GM21423 (cell line): ENCODE results near the gene NMT1.
"Not testable (repeated sequence)": the region's sequence is repeated elsewhere in the genome, so short reads cannot be mapped to it uniquely, and the experiment has no call there.

ENCODE experiments used
- ATAC-seq: cut with Tn5 transposase; IDR thresholded peaks from one replicate; pipeline ENCODE4 v1.9.1; 2021; ENCODE audit warnings: mild to moderate bottlenecking, moderate library complexity; ENCODE audit not compliant: unreplicated experiment

Gene NMT1

DNA sequence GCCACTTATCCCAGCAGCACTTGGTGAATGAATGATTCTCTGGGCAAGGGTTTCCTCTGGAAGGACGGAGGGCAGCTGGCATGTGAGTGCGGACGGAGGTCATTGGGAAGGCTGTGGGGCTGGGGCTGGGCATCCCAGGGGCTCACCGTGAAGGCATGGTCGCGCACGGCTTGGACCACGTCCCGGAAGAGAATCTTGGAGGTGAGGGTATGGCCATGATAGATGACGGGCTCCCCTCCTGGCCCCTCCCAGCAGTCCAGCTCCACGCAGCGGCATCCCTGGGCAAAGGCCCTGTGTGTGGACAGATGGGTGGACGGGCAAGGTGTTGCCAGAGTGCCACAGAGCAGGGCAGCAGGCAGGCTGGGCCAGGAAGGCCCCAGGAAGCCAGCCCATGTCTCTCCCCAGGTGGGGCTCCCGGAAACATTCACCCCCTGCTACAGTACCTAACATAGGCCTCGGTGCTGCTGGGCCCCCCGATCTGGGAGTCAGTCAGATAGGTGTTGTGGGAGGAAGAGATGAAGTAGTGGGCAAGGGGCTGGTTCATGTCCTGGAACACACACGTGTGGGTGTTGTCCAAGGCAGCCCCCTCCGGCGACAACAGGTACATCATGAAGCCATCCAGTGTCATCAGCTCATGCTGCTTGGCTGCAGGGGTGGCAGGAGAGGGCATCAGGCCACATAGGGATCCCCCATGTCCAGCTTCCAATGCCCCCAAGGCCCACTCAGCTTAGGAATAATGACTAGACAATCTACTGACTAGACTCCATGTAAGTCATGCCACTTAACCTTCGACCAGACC lies 56.9 kb downstream of the NMT1 start:
- ATAC-seq: no peak

DNA sequence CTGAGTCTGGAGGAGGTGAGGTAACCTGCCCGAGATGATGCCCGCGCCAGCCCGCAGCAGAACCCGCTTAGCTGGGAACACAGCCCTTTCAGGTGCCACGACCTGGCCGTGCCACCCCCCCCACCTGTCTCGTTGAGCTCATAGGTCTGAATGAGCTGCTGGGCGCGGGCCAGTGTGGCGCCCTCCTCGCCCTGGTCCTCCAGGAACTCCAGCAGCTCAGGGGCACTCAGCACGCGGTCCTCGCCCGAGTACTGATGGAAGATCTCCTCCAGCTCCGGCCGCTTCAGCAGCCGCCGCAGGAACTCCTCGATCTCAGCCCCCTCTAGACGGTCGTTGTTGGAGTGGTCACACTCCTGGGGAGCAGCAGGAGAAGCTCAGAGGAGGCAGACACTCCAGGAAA lies 57.6 kb downstream of the NMT1 start:
- ATAC-seq: no peak

DNA sequence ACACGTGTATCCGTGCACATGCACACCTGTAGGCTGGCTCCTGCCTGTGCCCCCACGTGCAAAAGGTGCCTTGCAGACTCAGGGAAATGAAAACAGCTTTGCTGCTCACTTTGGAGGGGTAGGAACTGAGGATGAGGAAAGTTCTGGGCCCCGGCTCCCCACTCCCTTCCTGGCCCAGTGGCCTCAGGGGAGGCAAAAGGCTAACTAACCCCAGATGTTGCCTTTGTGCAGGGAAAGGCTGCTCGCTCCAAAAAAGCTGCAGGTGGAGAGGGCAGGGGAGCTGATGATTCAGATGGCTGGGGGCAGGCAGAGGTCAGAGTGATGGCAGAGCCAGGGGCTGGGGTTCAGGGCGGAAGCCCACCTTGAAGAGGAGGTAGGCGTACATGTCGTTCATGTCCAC lies 58.8 kb downstream of the NMT1 start:
- ATAC-seq: no peak

DNA sequence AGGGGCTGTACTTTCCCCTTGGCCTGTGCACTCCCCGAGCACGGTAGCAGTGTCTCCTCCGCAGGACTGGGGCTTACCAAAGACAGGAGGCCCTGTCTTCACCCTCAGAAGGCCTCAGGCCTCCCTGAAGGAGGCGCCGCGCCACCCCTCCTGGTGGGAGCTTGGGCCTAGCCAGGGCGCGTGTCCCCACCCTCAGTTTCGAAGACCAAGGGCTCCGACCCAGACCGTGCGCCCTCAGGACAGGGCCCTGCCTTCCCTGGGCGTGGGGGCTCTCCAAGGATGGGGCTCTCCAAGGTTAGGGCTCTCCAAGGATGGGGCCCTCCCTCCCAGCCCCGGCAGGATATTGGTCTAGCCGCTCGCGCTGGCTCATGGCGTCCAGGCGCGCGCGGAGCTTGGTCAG lies 59.4 kb downstream of the NMT1 start:
- ATAC-seq: no peak

DNA sequence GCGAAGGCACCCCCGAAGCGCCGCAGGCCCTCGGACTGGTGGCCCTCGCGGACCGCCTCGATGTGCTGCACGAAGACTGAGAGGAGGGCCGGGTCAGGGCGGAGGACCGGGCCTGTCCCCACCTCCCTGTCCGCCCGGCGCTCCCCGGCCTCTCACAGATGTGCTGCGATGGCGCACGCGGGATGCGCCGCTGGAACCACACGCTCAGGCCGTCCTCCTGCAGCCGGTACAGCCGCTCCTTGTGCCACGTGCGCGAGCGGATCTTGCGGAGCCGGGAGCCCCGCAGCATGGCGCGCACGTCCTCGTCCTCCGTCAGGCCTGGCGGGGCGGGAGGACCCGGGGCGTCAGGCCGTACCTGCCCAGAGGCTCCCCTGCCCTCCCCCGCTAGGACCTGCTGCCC lies 59.9 kb downstream of the NMT1 start:
- ATAC-seq: no peak

DNA sequence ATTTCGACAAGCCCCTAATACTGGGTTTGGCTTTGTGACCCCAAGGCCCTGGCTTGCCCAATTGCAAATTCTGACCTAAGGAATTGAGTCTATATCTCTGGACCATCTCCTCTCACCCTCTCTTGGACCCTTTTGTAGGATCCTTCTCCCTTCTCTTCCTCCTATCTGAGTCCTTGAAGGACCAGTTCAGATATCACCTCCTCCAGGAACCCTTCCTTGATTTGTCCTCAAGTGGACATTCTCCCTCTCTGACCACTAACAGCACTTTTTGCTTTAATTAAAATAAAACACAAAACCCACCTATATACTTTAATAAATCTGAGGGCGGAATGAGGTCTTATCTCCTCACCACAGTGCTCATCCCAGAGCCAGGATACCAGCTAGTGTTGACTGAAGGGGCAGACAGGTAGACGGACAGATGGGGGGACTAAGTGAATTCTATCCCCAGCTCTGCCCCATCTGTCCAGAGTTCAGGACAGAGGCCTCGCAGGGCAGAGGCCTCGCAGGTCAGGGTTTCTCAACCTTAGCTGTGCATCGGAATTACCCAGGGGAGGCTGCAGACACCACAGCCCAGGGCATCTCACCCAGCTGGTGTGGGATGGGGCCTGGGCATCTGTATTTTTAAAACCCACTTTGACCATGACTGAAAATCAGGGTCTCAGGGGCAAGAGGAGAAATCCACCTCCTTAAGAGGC lies 62.1 kb downstream of the NMT1 start:
- ATAC-seq: no peak

DNA sequence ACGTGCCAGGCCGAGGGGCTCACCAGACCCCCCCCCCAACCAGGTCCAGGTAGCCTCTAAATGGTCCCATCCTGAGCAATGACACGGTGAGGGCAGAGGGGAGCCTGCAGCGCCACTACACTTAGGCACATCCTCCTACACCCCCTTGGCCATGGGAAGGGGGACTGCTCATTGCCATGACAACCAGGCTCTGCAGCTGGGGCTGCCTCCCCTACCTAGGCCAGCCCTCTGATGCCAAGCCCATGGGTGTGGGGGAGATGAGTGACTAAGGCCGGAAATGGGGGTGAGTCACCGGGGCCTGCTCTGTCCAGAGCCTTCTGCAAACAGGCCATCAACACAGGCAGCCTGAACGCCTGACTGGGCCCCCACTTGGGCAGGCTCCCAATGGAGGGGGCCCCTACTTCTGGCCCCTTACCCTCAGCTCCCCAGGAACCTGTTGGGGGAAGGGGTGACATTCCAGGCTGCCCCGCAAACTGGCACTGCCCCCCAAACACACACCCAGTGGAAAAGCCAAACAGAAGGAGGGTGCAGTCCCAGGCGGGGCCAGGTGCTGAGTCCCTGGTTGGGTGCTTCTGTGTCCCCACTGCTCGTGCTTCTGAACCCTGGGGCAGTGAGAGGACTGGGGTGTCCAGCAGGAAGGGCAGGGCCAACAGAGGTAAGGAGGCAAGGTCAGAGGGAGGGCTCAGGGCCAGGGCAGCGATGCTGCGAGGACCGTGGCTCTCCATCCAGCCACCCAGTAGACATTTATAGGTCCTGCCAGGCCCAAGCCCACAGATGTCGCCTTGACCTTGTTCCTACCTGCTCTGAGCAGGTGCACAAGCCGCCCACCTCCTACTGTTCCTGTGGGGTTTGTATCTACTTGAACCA lies 63.0 kb downstream of the NMT1 start:
- no peak for ATAC-seq

DNA sequence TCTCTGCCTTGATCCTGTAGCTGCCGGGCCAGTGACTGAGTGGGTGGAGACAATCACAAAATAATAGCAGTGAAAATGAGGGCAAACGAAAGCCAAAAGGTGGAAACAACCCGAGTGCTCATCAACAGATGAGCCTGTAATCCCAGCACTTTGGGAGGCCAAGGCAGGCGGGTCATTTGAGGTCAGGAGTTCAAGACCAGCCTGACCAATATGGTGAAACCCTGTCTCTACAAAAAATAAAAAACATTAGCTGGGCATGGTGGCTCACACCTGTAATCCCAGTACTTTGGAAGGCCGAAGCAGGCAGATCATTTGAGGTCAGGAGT lies 63.6 kb downstream of the NMT1 start:
- ATAC-seq: not testable (repeated sequence)

DNA sequence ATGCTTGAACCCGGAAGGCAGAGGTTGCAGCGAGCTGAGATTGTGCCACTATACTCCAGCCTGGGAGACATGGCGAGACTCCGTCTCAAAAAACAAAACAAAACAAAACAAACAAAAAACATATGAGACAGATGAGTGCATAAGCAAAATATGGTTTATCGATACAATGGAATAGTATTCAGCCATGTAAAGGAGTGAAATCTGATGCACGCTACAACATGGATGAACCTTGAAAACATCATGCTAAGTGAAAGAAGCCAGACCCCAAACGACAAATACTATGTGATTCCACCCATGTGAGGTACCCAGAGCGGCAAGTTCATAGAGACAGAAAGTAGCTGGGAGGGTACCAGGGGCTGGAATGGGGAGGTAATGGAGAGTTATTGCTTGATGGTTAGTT lies 64.4 kb downstream of the NMT1 start:
- ATAC-seq: no peak

DNA sequence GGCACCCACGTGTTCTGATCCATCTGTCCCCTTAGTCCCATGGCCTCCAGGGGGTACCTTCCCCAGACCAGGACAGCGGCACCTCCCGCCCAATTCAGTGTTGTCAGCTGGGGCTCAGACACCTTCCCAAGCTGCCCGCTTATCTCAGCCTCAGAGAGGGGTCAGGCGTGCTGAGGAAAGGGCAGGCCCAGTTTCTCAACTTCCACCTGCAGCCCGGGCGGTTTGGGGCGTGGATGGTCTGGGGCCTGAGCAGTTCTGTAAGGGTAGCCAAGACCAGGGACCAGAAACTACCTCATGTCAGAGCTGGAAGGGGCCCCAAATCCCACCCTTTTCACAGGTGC lies 66.1 kb downstream of the NMT1 start:
- ATAC-seq: no peak

DNA sequence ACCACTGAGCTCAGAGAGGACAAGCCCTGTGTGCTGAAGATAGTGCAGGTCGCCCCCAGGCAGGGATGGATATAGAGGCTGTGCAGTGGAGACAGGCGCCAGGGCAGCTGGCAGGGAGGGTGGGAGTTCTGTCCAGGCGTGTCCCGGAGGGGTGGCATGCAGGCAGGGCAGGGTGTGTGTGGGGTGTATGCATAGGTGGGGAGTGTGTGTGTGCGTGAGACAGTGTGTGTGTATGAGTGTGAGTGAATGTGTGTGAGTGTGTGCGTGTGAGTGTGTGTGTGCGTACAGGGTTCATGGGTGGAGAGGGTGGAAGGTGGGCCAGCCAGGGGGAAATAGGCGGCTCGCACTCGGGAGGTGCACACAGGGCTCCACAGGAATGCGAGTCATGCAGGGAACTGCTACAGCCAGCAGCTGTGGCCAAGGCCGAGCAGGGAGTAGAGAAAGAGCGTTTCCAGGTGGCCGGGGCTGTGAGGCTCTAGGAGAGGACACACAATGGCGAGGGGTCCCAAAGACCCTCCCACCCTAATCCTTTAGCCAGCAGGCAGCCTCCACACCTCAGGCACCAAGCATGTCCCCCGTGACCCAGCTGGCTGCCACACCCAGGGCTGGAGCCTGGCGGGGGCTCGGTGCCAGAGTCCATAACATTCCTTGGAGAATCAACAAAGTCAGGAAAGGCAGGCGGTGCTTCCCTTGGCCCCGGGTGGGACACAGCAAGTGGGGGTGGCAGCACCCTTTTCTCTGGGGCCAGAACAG lies 66.6 kb downstream of the NMT1 start:
- no peak for ATAC-seq

DNA sequence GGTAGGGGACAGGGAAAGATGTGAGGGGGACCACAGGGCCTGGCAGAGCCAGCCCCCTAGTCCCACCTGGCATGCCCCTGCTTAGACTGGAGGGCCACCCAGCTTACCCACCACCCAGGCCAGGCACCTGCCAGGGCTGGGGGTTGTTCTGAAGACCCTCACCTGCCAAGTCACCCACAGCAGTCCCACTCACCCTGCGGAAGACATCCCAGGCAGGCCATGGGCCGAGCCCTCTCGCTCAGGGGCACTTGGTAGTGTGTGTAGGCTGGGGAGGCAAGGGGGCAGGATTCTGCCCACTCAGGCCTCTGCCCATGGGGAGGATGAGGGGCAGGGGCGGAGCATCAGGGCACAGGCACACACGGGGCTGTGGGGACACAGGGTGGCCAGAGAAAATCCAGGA lies 67.2 kb downstream of the NMT1 start:
- no peak for ATAC-seq

DNA sequence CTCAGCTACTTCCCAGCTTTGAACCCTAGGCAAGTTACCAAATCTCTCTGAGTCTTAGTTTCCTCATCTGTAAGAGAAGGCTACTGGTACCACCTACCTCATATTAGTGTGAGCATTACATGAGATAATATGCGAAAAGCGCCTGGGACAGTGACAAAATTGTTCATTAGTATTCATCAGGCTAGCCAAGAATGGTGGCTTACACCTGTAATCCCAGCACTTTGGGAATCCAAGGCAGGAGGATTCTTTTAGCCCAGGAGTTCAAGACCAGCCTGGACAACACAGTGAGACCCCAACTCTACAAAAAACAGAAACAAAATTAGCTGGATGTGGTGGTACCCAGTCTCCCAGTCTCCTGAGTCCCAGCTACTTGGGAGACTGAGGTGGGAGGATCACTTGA lies 67.9 kb downstream of the NMT1 start:
- ATAC-seq: no peak

DNA sequence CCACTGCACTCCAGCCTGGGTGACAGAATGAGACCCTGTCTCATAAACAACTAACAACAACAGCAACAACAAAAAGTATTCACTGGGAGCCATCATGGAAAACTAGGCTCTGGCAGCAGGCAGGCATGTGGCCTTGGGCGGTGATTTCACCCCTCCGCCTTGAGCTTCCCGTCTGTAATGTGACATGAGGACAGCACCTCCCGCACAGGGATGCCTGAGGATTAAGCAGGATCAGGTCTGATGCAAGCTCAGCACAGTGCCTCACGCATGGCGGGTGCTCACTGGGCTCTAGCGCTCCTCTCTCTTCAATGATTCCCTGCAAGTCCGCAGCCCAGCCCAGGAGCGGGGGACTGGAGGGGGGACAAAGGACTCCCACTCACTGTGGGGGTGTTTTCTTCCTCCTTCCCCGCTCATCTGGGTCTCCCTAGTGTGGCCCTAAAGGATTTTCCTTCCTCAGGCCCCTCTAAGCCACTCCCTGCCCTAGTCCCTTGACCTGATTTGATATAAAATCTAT lies 68.4 kb downstream of the NMT1 start:
- no peak for ATAC-seq

DNA sequence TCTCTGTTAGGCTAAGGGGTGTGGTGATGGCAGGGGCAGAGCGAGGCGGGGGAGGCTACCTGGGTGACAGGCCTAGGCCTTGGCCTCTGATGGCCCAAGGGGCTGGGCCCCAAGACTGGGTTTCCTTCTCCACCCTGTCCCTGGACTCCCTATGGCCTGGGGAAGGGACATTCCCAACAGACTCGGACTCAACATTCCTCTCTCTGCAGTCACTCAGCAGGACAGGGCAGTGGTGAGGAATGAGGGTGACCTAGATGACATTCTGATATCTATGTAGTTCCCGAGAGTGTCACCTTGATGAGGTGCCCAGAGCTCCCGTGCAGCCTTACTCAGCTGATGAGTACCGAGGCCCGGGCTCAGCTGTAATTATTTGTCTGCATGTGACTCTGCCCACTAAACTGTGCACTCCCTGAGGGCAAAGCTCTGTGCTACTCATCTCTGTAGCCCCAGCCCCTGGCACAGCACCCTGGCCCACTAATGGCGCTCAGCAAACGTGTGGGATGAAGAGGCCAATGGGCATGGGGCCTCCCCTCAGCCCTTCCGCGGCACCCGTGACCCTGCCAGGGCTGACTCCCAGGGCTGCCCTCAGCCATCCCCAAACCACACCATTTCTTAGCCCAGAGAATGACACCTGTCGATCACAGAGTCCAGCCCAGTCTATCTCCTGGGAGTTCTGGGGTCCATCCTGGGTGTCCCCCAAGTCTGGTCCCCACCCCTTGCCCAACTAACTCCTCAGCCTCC lies 69.0 kb downstream of the NMT1 start:
- ATAC-seq: no peak

DNA sequence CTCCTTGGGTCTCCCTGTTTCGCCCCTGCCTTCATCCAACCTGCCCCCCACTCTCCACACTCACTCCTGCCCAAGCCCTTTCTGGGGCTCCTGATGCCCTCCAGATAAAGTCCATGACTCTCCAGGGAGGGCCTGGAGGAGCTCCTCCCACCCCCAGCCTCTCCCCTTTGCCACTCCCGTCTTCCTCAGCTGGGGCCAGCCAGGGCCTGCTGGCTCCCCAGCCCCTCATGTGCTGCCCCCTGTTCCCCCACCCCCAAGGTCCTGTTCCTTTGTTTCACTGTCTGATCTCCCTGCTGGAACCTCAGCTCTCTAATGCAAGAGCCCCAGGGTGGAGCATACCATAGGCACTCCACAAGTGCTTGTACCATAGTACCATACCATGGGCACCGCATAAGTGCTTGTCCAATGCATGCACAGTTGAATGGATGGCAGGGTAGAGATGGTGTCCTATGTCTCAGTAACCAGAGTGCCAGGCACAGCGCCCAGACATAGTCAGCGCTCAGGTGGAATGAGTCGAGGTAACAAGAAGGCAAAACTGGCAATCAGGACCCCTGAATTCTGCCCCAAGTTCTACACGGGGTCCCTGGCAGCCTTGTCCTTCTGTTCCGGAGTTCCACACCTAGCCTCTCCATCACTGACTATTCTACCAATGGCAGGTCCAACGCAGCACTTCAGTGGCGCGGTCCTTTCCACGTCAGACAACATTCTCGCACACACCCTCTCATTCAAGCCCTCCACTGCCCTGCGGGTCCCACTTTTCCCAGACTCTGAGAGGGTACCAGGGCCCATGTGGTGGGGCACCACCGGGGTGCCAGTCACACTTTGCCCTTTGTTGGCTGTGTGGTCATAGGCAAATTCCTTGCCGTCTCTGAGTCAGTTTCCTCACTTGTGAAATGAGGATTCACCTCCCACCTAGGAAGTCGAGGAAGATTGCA lies 69.8 kb downstream of the NMT1 start:
- ATAC-seq: no peak

DNA sequence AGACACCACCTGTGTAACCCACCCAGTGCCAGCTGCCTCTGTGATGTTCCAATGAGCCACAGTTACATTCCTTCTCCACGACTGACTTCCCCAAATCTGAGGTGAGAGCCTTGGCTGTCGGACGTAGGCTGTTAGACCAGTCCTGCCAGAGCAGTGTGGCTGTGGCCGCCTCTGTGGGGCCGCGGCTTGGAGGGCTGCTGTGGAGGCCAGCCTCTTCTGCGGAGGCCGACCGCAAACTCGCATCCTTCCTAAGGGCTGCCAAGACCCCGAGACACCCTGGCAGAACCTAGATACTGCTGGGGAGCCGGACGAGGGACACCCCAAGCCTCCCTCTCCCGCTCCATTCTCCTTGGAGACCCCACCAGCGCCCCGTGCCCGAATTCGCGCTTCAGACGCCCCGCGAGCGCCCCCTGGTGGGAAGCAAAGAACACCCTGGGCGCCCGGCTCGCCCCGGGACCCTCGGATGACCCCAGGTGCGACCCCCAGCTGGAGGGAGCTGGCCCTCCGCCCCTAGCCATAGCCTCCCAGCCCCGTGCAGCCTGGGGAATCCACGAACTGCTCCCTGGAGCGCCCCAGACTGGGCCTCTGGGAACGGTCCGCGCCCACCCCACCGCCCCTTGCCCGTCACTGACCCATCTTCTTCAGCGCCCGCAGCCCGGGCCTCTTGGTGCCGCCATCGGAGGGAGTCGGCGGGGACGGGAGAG lies 70.7 kb downstream of the NMT1 start:
- ATAC-seq: no peak

DNA sequence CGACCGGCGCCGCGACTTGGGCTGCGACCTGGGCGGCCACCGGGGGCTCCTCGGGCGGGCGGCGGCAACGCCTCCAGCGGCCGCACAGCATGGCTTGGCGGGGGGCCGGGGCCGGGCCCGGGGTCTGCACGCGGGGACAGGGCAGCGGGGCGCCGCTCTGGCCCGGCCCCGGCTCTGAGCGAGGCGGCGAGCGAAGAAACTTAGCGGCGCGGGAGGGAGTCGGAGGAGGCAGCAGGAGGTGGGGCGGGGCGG lies 71.1 kb downstream of the NMT1 start, which contains the start of gene PLCD3:
TSS of gene PLCD3 (minus strand) at position 196 of the 252 bp plus-strand sequence. CDS start at position 91, 105 bp downstream.
- ATAC-seq: no peak
